GM11168 (cell line): ENCODE data around the gene DPY19L2.
"Not testable (repeated sequence)": the region's sequence is repeated elsewhere in the genome, so short reads cannot be mapped to it uniquely, and the experiment has no call there.

Experiments
- in situ Hi-C: fragments of 300-500 bp; cut with MboI; formaldehyde crosslinking; loops from one replicate; pipeline ENCODE4 v1.12.0; 2022; ENCODE audit warnings: low sequenced_read_pairs; ENCODE audit not compliant: unreplicated experiment

DPY19L2 gene

GRCh38 chr12:63545298-63545916, 122.9 kb downstream of the DPY19L2 start:
- in situ Hi-C loops = loop anchor here (5.0 kb wide), 1 partner anchor 197 kb away; no protein-coding TSS in a partner anchor

DNA sequence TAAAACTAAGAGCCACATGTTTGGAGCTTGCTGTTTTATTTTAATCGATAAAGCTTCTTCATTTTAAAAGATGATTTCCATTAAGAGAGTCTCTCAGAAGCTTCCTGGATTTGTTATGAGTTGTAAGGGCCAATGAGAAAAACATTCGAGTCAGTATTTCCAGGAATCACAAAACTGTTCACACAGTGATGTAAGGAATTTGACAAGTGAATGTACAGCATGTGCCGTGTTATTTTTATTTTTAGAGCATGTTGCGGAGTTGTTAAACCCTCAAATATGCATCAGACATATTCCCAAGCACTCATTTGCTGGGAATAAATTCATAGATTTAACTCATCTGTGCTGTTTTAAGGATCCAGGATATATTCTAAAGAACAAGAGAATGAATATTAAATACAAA, 129.6 kb downstream of the DPY19L2 start:
- in situ Hi-C loops = not testable (repeated sequence)

- in situ Hi-C loops = not testable (repeated sequence)
These were observed 130.5 kb downstream of the DPY19L2 start for GRCh38 chr12:63537838-63538237.

GRCh38 chr12:63529641-63530040, 138.7 kb downstream of the DPY19L2 start:
- in situ Hi-C loops = not testable (repeated sequence)

DNA sequence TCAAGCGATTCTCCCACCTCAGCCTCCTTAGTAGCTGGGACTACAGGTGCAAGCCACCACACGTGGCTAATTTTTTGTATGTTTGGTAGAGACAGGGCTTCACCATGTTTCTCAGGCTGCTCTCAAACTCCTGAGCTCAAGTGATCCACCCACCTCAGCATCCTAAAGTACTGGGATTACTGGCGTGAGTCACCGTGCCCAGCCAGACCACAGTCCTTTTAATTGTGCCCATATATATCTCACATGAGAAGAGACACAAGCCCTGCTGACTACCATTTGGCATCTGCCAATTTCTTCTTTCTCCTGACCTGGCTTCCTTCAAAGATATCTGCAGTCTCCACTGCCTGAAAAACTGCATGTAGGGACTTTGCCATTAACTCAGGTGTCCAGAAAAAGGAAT, 142.5 kb downstream of the DPY19L2 start:
- in situ Hi-C loops = no loop called here

DNA sequence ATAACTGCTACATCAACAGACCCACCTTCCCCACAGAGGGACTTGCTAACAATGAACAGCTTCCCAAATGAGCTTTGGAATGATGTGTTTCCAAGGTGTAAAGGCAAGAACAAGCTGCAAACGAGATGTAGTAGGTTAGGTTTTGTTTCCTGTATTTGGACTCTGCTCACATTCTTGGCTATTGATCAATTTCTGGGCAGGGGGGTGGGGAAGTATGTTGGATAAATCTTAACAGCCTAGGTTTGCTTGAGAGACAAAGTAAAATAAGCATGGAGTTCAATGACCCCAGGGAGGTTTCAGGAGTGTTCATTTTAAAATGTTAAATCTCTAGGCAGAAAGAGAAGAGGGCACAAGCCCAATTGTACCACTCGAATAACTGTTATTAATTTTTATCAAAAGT, 146.6 kb downstream of the DPY19L2 start:
- in situ Hi-C loops = no loop called here
